ENCODE measurements around the gene PLEKHA7. TPM values are rescaled to one million over a fixed set of nuclear protein-coding genes. Genes with fewer than 3 reads are reported as not detected.

The PLEKHA7 gene
- total RNA-seq, 6 experiments from 2014 or later = 12.7 to 26.7 (median 21.5) TPM

- H3K4me1 ChIP-seq = peaks cover 0 to 33% (median 16%) of the 10 kb centered on the region in 4 donors
- no peaks in the 10 kb centered on the region for H3K9me3 ChIP-seq
- H3K4me3 ChIP-seq = no peak overlapping the region
- ATAC-seq (peak; percentile 66 to 87 (median 74)), DNase-seq (peak; percentile 68 to 76 (median 74))
- TF ChIP-seq CTCF (IDR thresholded peaks at IDR 0.05) (no peak), POLR2A (IDR thresholded peaks at IDR 0.05) (no peak)
- no peaks in the 10 kb centered on the region for H3K36me3 ChIP-seq
- intact Hi-C loops (cut with DNase I) = no loop called here
- H3K27me3 ChIP-seq = no peaks in the 10 kb centered on the region
- H3K27ac ChIP-seq = peak overlapping the region in 2 of 3 donors; percentile 6 to 11
- 43% methylated on average over 4 of the region's 5 CpGs for WGBS (ENCODE audit: insufficient coverage, low coverage, low lambda C conversion rate, missing lambda C conversion rate)
Observed at GRCh38 chr11:16986434-16987204, 27.6 kb downstream of the PLEKHA7 start.

DNA sequence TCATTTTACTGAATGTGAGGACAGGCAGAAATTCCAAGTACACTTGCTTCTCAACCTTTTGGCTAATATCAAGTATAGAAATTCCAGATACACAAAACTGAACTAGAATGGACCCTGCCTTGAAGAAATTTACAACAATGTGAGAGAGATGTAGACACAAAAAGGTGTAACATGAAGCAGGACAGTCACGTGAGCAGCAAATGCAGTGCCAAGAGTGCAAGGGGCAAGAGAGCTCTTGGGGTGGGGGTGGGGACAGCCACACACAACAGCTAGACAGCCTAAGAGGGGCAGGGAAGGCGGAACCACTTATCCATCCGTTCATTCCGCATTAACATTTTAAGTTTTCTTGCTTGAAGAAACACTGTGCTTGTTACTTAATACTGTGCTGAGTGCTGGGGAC lies 28.9 kb downstream of the PLEKHA7 start:
- intact Hi-C loops (cut with DNase I) = no loop called here
- ATAC-seq (peak; percentile 54 to 80 (median 68)), DNase-seq (peak; percentile 48 to 82 (median 75))
- peaks cover 0 to 33% (median 16%) of the 10 kb centered on the region in 4 donors for H3K4me1 ChIP-seq
- H3K9me3 ChIP-seq = no peaks in the 10 kb centered on the region
- H3K4me3 ChIP-seq = no peak overlapping the region
- no peaks in the 10 kb centered on the region for H3K36me3 ChIP-seq
- WGBS (ENCODE audit: insufficient coverage, low coverage, low lambda C conversion rate, missing lambda C conversion rate) = 30% methylated on average over 3 of the region's 4 CpGs
- H3K27me3 ChIP-seq = no peaks in the 10 kb centered on the region
- TF ChIP-seq POLR2A (IDR thresholded peaks at IDR 0.05) (no peak), CTCF (IDR thresholded peaks at IDR 0.05) (no peak)
- H3K27ac ChIP-seq = peak overlapping the region in 1 of 3 donors; percentile 47

GRCh38 chr11:16984229-16984628 lies 30.0 kb downstream of the PLEKHA7 start:
- intact Hi-C loops (cut with DNase I) = no loop called here
- WGBS (ENCODE audit: insufficient coverage, low coverage, low lambda C conversion rate, missing lambda C conversion rate) = 94% methylated on average over 2 of the region's 2 CpGs
- Histone ChIP-seq H3K4me1 (peaks cover 0 to 33% (median 16%) of the 10 kb centered on the region in 4 donors), H3K9me3 (no peaks in the 10 kb centered on the region), H3K27me3 (no peaks in the 10 kb centered on the region), H3K4me3 (no peak overlapping the region), H3K27ac (no peak overlapping the region), H3K36me3 (no peaks in the 10 kb centered on the region)
- ATAC-seq = no peak
- TF ChIP-seq POLR2A (IDR thresholded peaks at IDR 0.05) = no peak
- no peak for TF ChIP-seq CTCF (IDR thresholded peaks at IDR 0.05)
- no peak for DNase-seq

- 40% methylated on average over 1 of the region's 1 CpG for WGBS (ENCODE audit: insufficient coverage, low coverage, low lambda C conversion rate, missing lambda C conversion rate)
- peaks cover 0 to 33% (median 15%) of the 10 kb centered on the region in 4 donors for H3K4me1 ChIP-seq
- DNase-seq (no peak), ATAC-seq (no peak)
- no peak overlapping the region for H3K27ac ChIP-seq
- no peaks in the 10 kb centered on the region for H3K9me3 ChIP-seq
- no peak overlapping the region for H3K4me3 ChIP-seq
- TF ChIP-seq CTCF (IDR thresholded peaks at IDR 0.05) (no peak), POLR2A (IDR thresholded peaks at IDR 0.05) (no peak)
- intact Hi-C loops (cut with DNase I) = no loop called here
- no peaks in the 10 kb centered on the region for H3K36me3 ChIP-seq
- H3K27me3 ChIP-seq = no peaks in the 10 kb centered on the region
Observed at GRCh38 chr11:16982809-16983208, 31.4 kb downstream of the PLEKHA7 start.

All from right lobe of liver (tissue), 6 donors.